Endodermal cell (in vitro differentiated cells): ENCODE data around the gene CTSL. TPM values are rescaled to one million over a fixed set of nuclear protein-coding genes. Genes with fewer than 3 reads are reported as not detected.
A peak's percentile ranks its signal among the peaks of the same experiment; 100 is the strongest.

ENCODE experiments used
- DNase-seq: peaks from one replicate; pipeline ENCODE4 v3.0.0-alpha.2; 2017
- H3K27ac ChIP-seq: 2 replicates; pipeline ENCODE4 v1.5.1; 2013; ENCODE audit warnings: mild to moderate bottlenecking, low read depth, low read length, moderate library complexity
- H3K27me3 ChIP-seq: 2 replicates; pipeline ENCODE4 v1.6.1; 2013; ENCODE audit warnings: mild to moderate bottlenecking, low read length, moderate library complexity; ENCODE audit not compliant: insufficient read depth, control insufficient read depth, poor library complexity, severe bottlenecking
- H3K36me3 ChIP-seq: 2 replicates; pipeline ENCODE4 v1.7.0; 2013; ENCODE audit warnings: mild to moderate bottlenecking, low read length, moderate library complexity; ENCODE audit not compliant: control insufficient read depth, insufficient read depth
- H3K4me1 ChIP-seq: one replicate; pipeline ENCODE4 v1.7.0; 2013; ENCODE audit warnings: low read length; ENCODE audit not compliant: control insufficient read depth, insufficient read depth
- H3K4me3 ChIP-seq: 2 replicates; pipeline ENCODE4 v1.5.1; 2013; ENCODE audit warnings: mild to moderate bottlenecking, low read length, moderate library complexity
- H3K9ac ChIP-seq: 2 replicates; pipeline ENCODE4 v1.6.1; 2013; ENCODE audit warnings: mild to moderate bottlenecking, low read length, moderate library complexity; ENCODE audit not compliant: poor library complexity, severe bottlenecking; ENCODE audit errors: extremely low read depth
- H3K9me3 ChIP-seq: 2 replicates; pipeline ENCODE4 v1.6.1; 2013; ENCODE audit warnings: mild to moderate bottlenecking, low read length, moderate library complexity; ENCODE audit not compliant: control insufficient read depth
- H3K27ac Mint-ChIP-seq: 2 replicates; pipeline ENCODE4 v1.8.0; 2020; ENCODE audit warnings: mixed read lengths
- H3K27me3 Mint-ChIP-seq: 2 replicates; pipeline ENCODE4 v1.8.0; 2021; ENCODE audit warnings: mild to moderate bottlenecking, mixed read lengths; ENCODE audit not compliant: insufficient read depth
- H3K36me3 Mint-ChIP-seq: 2 replicates; pipeline ENCODE4 v1.8.0; 2020; ENCODE audit warnings: low read depth, mixed read lengths
- H3K4me1 Mint-ChIP-seq: 2 replicates; pipeline ENCODE4 v1.8.0; 2020; ENCODE audit warnings: mixed read lengths
- H3K4me3 Mint-ChIP-seq: 2 replicates; pipeline ENCODE4 v1.8.0; 2020; ENCODE audit warnings: mild to moderate bottlenecking, moderate library complexity, mixed read lengths
- H3K9me3 Mint-ChIP-seq: 2 replicates; pipeline ENCODE4 v1.8.0; 2020; ENCODE audit warnings: mild to moderate bottlenecking, mixed read lengths
- WGBS, 2 experiments: methylation state at CpG; one replicate each; pipeline versions ENCODE4 v1.1.5 to v1.1.7; 2013; ENCODE audit warnings: missing lambda C conversion rate in 2 of 2, mixed read lengths in 1 of 2; ENCODE audit not compliant: insufficient coverage in 1 of 2, insufficient read length in 1 of 2; 5-methylcytosine and 5-hydroxymethylcytosine counted together
- total RNA-seq, 2 donors: library from RNA; stranded (reverse); fragmentation: NEBNext Ultra II Directional in 1 of 2; extraction: Animal tissue kit (Norgen Biotek cat#: 25700) in 1 of 2; gene quantifications; 2 replicates in 1 of 2; 3 replicates in 1 of 2; pipeline ENCODE4 v1.2.1, GENCODE V29; 2021
- TF ChIP-seq, protein P1 (sequence below): fragments of 200-600 bp; sonication (generic); conservative IDR thresholded peaks from 2 replicates; pipeline ENCODE4 v1.5.0; 2021; ENCODE audit warnings: antibody characterized with exemption, mild to moderate bottlenecking

Gene CTSL
- total RNA-seq, 2 donors from 2014 or later = 81.2 to 131 TPM

GRCh38 chr9:87712801-87713277 is 13.1 kb upstream of the CTSL start:
- Mint-ChIP-seq H3K36me3 (peaks cover 16% of the 10 kb centered on the region), H3K4me1 (peaks cover 3% of the 10 kb centered on the region), H3K27me3 (no peaks in the 10 kb centered on the region), H3K4me3 (no peak overlapping the region), H3K27ac (no peak overlapping the region), H3K9me3 (no peaks in the 10 kb centered on the region)
- no peaks in the 10 kb centered on the region for H3K4me1 ChIP-seq
- no peak overlapping the region for H3K4me3 ChIP-seq
- H3K9ac ChIP-seq = no peak overlapping the region
- WGBS, 2 experiments = 94 to 95% methylated on average over 2 to 6 of the region's 6 CpGs
- H3K27ac ChIP-seq = no peak overlapping the region
- TF ChIP-seq, protein P1, sequence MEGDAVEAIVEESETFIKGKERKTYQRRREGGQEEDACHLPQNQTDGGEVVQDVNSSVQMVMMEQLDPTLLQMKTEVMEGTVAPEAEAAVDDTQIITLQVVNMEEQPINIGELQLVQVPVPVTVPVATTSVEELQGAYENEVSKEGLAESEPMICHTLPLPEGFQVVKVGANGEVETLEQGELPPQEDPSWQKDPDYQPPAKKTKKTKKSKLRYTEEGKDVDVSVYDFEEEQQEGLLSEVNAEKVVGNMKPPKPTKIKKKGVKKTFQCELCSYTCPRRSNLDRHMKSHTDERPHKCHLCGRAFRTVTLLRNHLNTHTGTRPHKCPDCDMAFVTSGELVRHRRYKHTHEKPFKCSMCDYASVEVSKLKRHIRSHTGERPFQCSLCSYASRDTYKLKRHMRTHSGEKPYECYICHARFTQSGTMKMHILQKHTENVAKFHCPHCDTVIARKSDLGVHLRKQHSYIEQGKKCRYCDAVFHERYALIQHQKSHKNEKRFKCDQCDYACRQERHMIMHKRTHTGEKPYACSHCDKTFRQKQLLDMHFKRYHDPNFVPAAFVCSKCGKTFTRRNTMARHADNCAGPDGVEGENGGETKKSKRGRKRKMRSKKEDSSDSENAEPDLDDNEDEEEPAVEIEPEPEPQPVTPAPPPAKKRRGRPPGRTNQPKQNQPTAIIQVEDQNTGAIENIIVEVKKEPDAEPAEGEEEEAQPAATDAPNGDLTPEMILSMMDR = no peak
- H3K9me3 ChIP-seq = no peaks in the 10 kb centered on the region
- H3K27me3 ChIP-seq = no peaks in the 10 kb centered on the region
- H3K36me3 ChIP-seq = peaks cover 14% of the 10 kb centered on the region
- DNase-seq = peak; percentile 22

- WGBS, 2 experiments = 82 to 89% methylated on average over 7 to 10 of the region's 11 CpGs
- Histone ChIP-seq H3K4me3 (no peak overlapping the region), H3K9ac (no peak overlapping the region), H3K9me3 (no peaks in the 10 kb centered on the region), H3K27me3 (no peaks in the 10 kb centered on the region), H3K27ac (no peak overlapping the region), H3K36me3 (peaks cover 10% of the 10 kb centered on the region), H3K4me1 (no peaks in the 10 kb centered on the region)
- Mint-ChIP-seq H3K27me3 (peaks cover 4% of the 10 kb centered on the region), H3K4me1 (peaks cover 3% of the 10 kb centered on the region), H3K36me3 (peaks cover 12% of the 10 kb centered on the region), H3K4me3 (no peak overlapping the region), H3K9me3 (no peaks in the 10 kb centered on the region), H3K27ac (peak overlapping the region; percentile 8)
- DNase-seq = peak; percentile 50
- TF ChIP-seq, protein P1 = no peak
These were observed 12.5 kb upstream of the CTSL start for GRCh38 chr9:87713278-87713987.

- H3K4me3 Mint-ChIP-seq = no peak overlapping the region
- no peak for DNase-seq
- WGBS, 2 experiments = 82 to 88% methylated on average over 5 of the region's 5 CpGs
- H3K27me3 ChIP-seq = no peaks in the 10 kb centered on the region
- H3K36me3 Mint-ChIP-seq = peaks cover 8% of the 10 kb centered on the region
- H3K9ac ChIP-seq = no peak overlapping the region
- H3K27me3 Mint-ChIP-seq = peaks cover 4% of the 10 kb centered on the region
- no peaks in the 10 kb centered on the region for H3K9me3 ChIP-seq
- TF ChIP-seq, protein P1 = no peak
- H3K9me3 Mint-ChIP-seq = no peaks in the 10 kb centered on the region
- no peak overlapping the region for H3K4me3 ChIP-seq
- no peak overlapping the region for H3K27ac ChIP-seq
- H3K4me1 ChIP-seq = no peaks in the 10 kb centered on the region
- H3K4me1 Mint-ChIP-seq = peaks cover 5% of the 10 kb centered on the region
- H3K27ac Mint-ChIP-seq = no peak overlapping the region
- peaks cover 4% of the 10 kb centered on the region for H3K36me3 ChIP-seq
These were observed 12.0 kb upstream of the CTSL start for GRCh38 chr9:87713988-87714330.
